B cell (primary cell): ENCODE measurements around the gene PAEP. TPM values are rescaled to one million over a fixed set of nuclear protein-coding genes. Genes with fewer than 3 reads are reported as not detected.

Experiments used
- ATAC-seq: fragments of 200-7000 bp; cut with Tn5 transposase; one replicate; pipeline ENCODE4 v1.10.0; 2021; ENCODE audit warnings: low read depth, mild to moderate bottlenecking, moderate number of reproducible peaks, moderate library complexity
- CTCF ChIA-PET: fragments of 350-600 bp; sonication (Branson Sonifier 250); formaldehyde crosslinking; loops from one replicate; lab custom pipeline; 2021; ENCODE audit warnings: antibody characterized with exemption, inconsistent platforms; lab: Charles Lee
- POLR2A ChIA-PET: fragments of 350-600 bp; sonication (Branson Sonifier 250); formaldehyde crosslinking; loops from one replicate; lab custom pipeline; 2021; ENCODE audit warnings: antibody characterized with exemption; lab: Charles Lee
- DNase-seq: peaks from one replicate; pipeline ENCODE4 v3.0.0; 2013
- H2AFZ ChIP-seq: 2 replicates; pipeline ENCODE4 v1.6.1; 2012; ENCODE audit warnings: mild to moderate bottlenecking, low read depth, low read length; ENCODE audit not compliant: insufficient read depth, poor library complexity, severe bottlenecking
- H3K27ac ChIP-seq, 2 donors: 1 replicate in 1 of 2; 2 replicates in 1 of 2; pipeline ENCODE4 v1.5.1; 2012 to 2013; ENCODE audit warnings: low read length in 2 of 2, mild to moderate bottlenecking in 2 of 2, moderate library complexity in 1 of 2
- H3K27me3 ChIP-seq, 4 experiments: fragments of 200-600 bp in 1 of 4; sonication (generic) in 1 of 4; replicated peaks in 1 of 4; 1 replicate in 2 of 4; 2 replicates in 2 of 4; pipeline versions ENCODE4 v1.6.1 to v1.7.0; 2013 to 2016; ENCODE audit warnings: low read length in 3 of 4, mild to moderate bottlenecking in 2 of 4, mixed read lengths in 1 of 4, moderate library complexity in 1 of 4; ENCODE audit not compliant: insufficient read depth in 4 of 4, control insufficient read depth in 3 of 4; ENCODE audit errors: control extremely low read depth in 1 of 4
- H3K36me3 ChIP-seq, 2 experiments: replicated peaks in 1 of 2; 1 replicate in 1 of 2; 2 replicates in 1 of 2; pipeline versions ENCODE4 v1.6.1 to v1.7.1; 2013; ENCODE audit warnings: low read length in 1 of 2; ENCODE audit not compliant: insufficient read depth in 2 of 2, control insufficient read depth in 1 of 2; ENCODE audit errors: control extremely low read depth in 1 of 2, extremely low read depth in 1 of 2
- H3K4me1 ChIP-seq, 2 donors: fragments of 200-600 bp in 1 of 2; sonication (generic) in 1 of 2; 1 replicate in 1 of 2; 2 replicates in 1 of 2; pipeline versions ENCODE4 v1.5.1 to v1.6.1; 2013 to 2017; ENCODE audit warnings: low read length in 2 of 2; ENCODE audit not compliant: control insufficient read depth in 2 of 2, insufficient read depth in 2 of 2
- H3K4me2 ChIP-seq: replicated peaks from 2 replicates; pipeline ENCODE3; 2012; ENCODE audit warnings: mild to moderate bottlenecking, low read depth, low read length; ENCODE audit not compliant: poor library complexity, severe bottlenecking
- H3K4me3 ChIP-seq, 5 experiments: fragments of 200-600 bp in 1 of 5; sonication (generic) in 1 of 5; 1 replicate in 3 of 5; 2 replicates in 2 of 5; pipeline versions ENCODE4 v1.5.1 to v1.7.0; 2011 to 2016; ENCODE audit warnings: low read length in 4 of 5, mild to moderate bottlenecking in 4 of 5, low read depth in 2 of 5, control low read depth in 1 of 5, moderate library complexity in 1 of 5; ENCODE audit not compliant: insufficient read depth in 1 of 5; ENCODE audit errors: control extremely low read depth in 1 of 5, extremely low read depth in 1 of 5
- H3K79me2 ChIP-seq: fragments of 200-600 bp; sonication (generic); one replicate; pipeline ENCODE4 v1.6.0; 2016; ENCODE audit warnings: low read length; ENCODE audit not compliant: control insufficient read depth, insufficient read depth
- H3K9ac ChIP-seq: fragments of 200-600 bp; sonication (generic); 2 replicates; pipeline ENCODE4 v1.6.1; 2017; ENCODE audit warnings: mild to moderate bottlenecking, low read length, moderate library complexity
- H3K9me3 ChIP-seq, 3 donors: one replicate each; pipeline versions ENCODE4 v1.6.1 to v1.7.1; 2013; ENCODE audit warnings: low read length in 2 of 3; ENCODE audit not compliant: control insufficient read depth in 2 of 3, insufficient read depth in 1 of 3; ENCODE audit errors: control extremely low read depth in 1 of 3
- H4K20me1 ChIP-seq: 2 replicates; pipeline ENCODE4 v1.6.0; 2012; ENCODE audit warnings: mild to moderate bottlenecking, low read length; ENCODE audit not compliant: insufficient read depth, control insufficient read depth, poor library complexity, severe bottlenecking
- H3K27ac Mint-ChIP-seq: one replicate; pipeline ENCODE4 v1.8.0; 2021; ENCODE audit warnings: mixed read lengths
- H3K27me3 Mint-ChIP-seq: one replicate; pipeline ENCODE4 v1.8.0; 2021; ENCODE audit warnings: mixed read lengths
- H3K4me1 Mint-ChIP-seq: one replicate; pipeline ENCODE4 v1.8.0; 2021; ENCODE audit warnings: mixed read lengths
- H3K4me3 Mint-ChIP-seq: one replicate; pipeline ENCODE4 v1.8.0; 2021; ENCODE audit warnings: mixed read lengths
- H3K9me3 Mint-ChIP-seq: one replicate; pipeline ENCODE4 v1.8.0; 2022; ENCODE audit warnings: mixed read lengths; ENCODE audit not compliant: insufficient read depth
- EZH2 ChIP-seq: IDR thresholded peaks from 2 replicates; pipeline ENCODE4 v1.6.1; 2012; ENCODE audit warnings: borderline replicate concordance, low read depth, mild to moderate bottlenecking, moderate library complexity, low read length; ENCODE audit not compliant: insufficient read depth, poor library complexity, severe bottlenecking
- WGBS: methylation state at CpG from one replicate; pipeline ENCODE4 v1.1.5; 2013; ENCODE audit warnings: missing lambda C conversion rate; ENCODE audit not compliant: insufficient coverage; 5-methylcytosine and 5-hydroxymethylcytosine counted together
- intact Hi-C: fragments of 100-400 bp; cut with micrococcal nuclease; formaldehyde crosslinking; loops from one replicate; pipeline ENCODE4 v1.10.0; 2022
- polyA plus RNA-seq: library from polyadenylated mRNA; depleted of rRNA; stranded (reverse); fragments of >200 nt; gene quantifications from 2 replicates; pipeline ENCODE4 v1.2.3, GENCODE V29; 2012
- total RNA-seq, 2 donors: library from RNA; stranded (reverse); fragments of 120-200 nt in 1 of 2; gene quantifications; 1 replicate in 1 of 2; 2 replicates in 1 of 2; pipeline versions ENCODE4 v1.2.3 to v1.2.4, GENCODE V29; 2013 to 2022
- TF ChIP-seq, protein P1 (sequence below): fragments of 200-600 bp; IDR thresholded peaks from one replicate; pipeline ENCODE4 v1.8.0; 2022; ENCODE audit warnings: antibody characterized with exemption, mild to moderate bottlenecking

The PAEP gene
- total and polyA plus RNA-seq, 2 donors (not counting 1 experiment from before 2014, with no cell fraction given): not detected

DNA sequence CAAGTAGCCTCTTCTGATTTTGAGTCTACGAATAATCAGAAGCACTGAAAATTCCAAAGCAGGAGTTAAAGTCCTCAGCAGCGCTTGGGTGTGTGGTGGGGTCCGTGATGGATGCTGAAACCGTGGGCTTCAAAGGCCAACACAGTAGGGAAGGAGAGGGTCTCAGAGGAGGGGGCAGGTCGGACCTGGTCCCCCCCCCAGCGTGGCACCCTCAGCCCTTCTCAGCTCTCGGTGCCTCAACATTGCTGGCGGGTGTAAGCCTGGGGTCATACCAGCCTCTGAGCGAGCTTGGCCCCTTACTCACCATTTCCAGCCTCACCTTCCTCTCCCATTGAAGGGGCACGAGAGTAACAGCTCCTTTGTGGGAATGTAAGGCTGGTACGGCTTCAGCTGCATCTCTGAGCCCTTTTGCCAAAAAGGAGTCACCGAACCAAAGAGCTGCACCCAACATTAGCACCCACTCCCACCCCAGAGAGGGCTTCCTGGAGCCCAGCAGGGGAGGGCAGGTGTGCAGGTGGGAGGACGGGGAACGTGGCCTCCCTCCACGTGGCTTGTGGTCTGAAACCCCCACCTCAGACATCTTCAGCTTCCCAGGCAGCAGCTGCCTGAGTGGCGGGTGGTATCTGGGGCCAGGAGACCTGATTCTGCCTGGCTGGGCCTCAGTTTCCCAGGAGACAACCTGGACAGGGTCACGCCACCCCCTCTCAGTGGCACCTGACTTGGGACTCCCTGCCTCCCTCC, 47.0 kb upstream of the PAEP start:
- no peaks in the 10 kb centered on the region for H3K79me2 ChIP-seq
- H3K9ac ChIP-seq: no peak overlapping the region
- intact Hi-C loops: no loop called here
- ATAC-seq: no peak
- no peak overlapping the region for H3K4me3 ChIP-seq
- no peak overlapping the region for H3K4me3 Mint-ChIP-seq
- H3K36me3 ChIP-seq: no peaks in the 10 kb centered on the region
- ChIA-PET POLR2A (no interaction called here), CTCF (interaction anchor here (1.7 kb wide), 1 partner anchor 10 kb away, joined by 4 read pairs; no protein-coding TSS in a partner anchor)
- 78% methylated on average over 8 of the region's 17 CpGs for WGBS
- peaks cover 3% of the 10 kb centered on the region for H3K9me3 Mint-ChIP-seq
- no peak for DNase-seq
- no peaks in the 10 kb centered on the region for H3K27me3 ChIP-seq
- H4K20me1 ChIP-seq: no peaks in the 10 kb centered on the region
- no peaks in the 10 kb centered on the region for H3K4me1 Mint-ChIP-seq
- no peak overlapping the region for H3K4me2 ChIP-seq
- TF ChIP-seq, protein P1, sequence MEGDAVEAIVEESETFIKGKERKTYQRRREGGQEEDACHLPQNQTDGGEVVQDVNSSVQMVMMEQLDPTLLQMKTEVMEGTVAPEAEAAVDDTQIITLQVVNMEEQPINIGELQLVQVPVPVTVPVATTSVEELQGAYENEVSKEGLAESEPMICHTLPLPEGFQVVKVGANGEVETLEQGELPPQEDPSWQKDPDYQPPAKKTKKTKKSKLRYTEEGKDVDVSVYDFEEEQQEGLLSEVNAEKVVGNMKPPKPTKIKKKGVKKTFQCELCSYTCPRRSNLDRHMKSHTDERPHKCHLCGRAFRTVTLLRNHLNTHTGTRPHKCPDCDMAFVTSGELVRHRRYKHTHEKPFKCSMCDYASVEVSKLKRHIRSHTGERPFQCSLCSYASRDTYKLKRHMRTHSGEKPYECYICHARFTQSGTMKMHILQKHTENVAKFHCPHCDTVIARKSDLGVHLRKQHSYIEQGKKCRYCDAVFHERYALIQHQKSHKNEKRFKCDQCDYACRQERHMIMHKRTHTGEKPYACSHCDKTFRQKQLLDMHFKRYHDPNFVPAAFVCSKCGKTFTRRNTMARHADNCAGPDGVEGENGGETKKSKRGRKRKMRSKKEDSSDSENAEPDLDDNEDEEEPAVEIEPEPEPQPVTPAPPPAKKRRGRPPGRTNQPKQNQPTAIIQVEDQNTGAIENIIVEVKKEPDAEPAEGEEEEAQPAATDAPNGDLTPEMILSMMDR: no peak
- no peak for TF ChIP-seq EZH2
- H3K27ac Mint-ChIP-seq: no peak overlapping the region
- H3K4me1 ChIP-seq: no peaks in the 10 kb centered on the region
- H2AFZ ChIP-seq: no peak overlapping the region
- no peak overlapping the region for H3K27ac ChIP-seq
- H3K27me3 Mint-ChIP-seq: peaks cover 8% of the 10 kb centered on the region
- peaks cover 0 to 4% (median 0%) of the 10 kb centered on the region in 3 donors for H3K9me3 ChIP-seq

DNA sequence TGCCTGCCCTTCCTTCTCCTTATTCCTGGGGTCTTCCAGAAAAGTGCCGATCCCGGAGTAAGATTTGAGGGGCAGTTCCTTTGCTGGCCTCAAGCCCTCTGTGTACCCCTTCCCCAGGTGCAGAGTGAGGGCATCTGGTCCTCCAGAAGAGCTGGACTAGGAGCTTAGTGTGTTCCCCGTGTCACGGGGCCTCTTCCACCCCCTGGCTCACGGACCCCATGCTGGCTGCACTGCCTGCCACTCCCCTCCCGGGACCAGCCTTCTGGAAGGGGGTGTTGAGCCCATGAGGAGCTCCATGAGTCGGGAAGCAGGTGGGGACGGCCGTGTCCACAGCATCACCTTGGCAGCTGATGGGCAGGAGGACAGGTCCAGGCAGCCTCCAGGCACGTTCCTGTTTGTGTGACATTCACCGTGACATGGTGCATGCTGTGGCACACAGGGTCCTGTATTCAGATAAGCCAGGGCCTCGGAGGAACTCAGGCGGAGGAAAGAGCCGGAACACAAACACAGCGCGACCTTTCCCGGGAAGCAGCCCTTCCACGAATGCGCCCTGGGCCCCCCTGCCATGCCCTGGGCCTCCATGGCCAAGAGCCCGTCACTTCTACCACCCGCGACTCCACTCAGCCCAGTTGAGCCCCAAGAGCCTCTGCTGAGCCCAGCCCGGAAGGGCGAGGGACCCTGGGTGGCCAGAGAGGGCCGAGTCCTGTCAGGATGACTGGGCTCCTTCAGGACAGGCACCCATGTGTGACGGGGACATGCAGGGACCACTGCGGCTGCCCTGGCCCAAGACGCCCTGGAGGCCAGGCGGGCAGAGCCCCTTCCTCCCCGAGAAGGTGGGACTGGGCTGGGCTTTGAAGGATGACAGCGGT, 46.2 kb upstream of the PAEP start:
- H3K27me3 ChIP-seq: no peaks in the 10 kb centered on the region
- ATAC-seq: no peak
- H3K4me2 ChIP-seq: no peak overlapping the region
- H3K27ac ChIP-seq: no peak overlapping the region
- no peak overlapping the region for H3K9ac ChIP-seq
- Mint-ChIP-seq H3K9me3 (peaks cover 2% of the 10 kb centered on the region), H3K4me3 (no peak overlapping the region), H3K27ac (no peak overlapping the region), H3K4me1 (no peaks in the 10 kb centered on the region), H3K27me3 (peaks cover 8% of the 10 kb centered on the region)
- intact Hi-C loops: no loop called here
- H3K4me1 ChIP-seq: no peaks in the 10 kb centered on the region
- H3K4me3 ChIP-seq: no peak overlapping the region
- H3K36me3 ChIP-seq: no peaks in the 10 kb centered on the region
- H2AFZ ChIP-seq: no peak overlapping the region
- no peaks in the 10 kb centered on the region for H3K79me2 ChIP-seq
- TF ChIP-seq, protein P1: no peak
- no peak for TF ChIP-seq EZH2
- POLR2A ChIA-PET: no interaction called here
- DNase-seq: no peak
- H3K9me3 ChIP-seq: no peaks in the 10 kb centered on the region
- CTCF ChIA-PET: interaction anchor here (1.7 kb wide), 1 partner anchor 10 kb away, joined by 4 read pairs; no protein-coding TSS in a partner anchor
- WGBS: 90% methylated on average over 28 of the region's 31 CpGs
- H4K20me1 ChIP-seq: no peaks in the 10 kb centered on the region
